PC-9 (cell line): ENCODE measurements around the gene MEF2C. TPM values are rescaled to one million over a fixed set of nuclear protein-coding genes. Genes with fewer than 3 reads are reported as not detected.

Experiments used
- BruUV-seq: library from RNA; stranded (reverse); fragments of 400-500 nt; replicated peaks from 2 replicates; lab custom pipeline; 2021; lab: Mats Ljungman, UMichigan
- CTCF ChIA-PET: fragments of 300-600 bp; sonication (Branson Sonifier 250); formaldehyde crosslinking; loops from one replicate; lab custom pipeline; 2022; ENCODE audit warnings: antibody characterized with exemption; lab: Charles Lee
- POLR2A ChIA-PET: fragments of 300-600 bp; sonication (Branson Sonifier 250); formaldehyde crosslinking; loops from one replicate; lab custom pipeline; 2022; ENCODE audit warnings: antibody characterized with exemption; ENCODE audit not compliant: unreplicated experiment; lab: Charles Lee
- DNase-seq, 2 experiments: peaks; one replicate each; pipeline versions ENCODE4 v3.0.0 to v3.0.0-alpha.2; 2015 to 2022; ENCODE audit warnings: mixed read lengths in 1 of 2
- H2AFZ ChIP-seq: fragments of 200-600 bp; sonication (generic); 2 replicates; pipeline ENCODE4 v1.8.1; 2017; ENCODE audit warnings: antibody characterized with exemption
- H3F3A ChIP-seq: fragments of 200-600 bp; sonication (generic); 2 replicates; pipeline ENCODE4 v1.8.1; 2017; ENCODE audit warnings: antibody characterized with exemption, mild to moderate bottlenecking, low read depth; ENCODE audit not compliant: insufficient read depth
- H3K27ac ChIP-seq: fragments of 200-600 bp; sonication (generic); 2 replicates; pipeline ENCODE4 v1.6.1; 2016; ENCODE audit warnings: mixed run types
- H3K27me3 ChIP-seq: fragments of 200-600 bp; sonication (generic); 2 replicates; pipeline ENCODE4 v1.6.1; 2016; ENCODE audit warnings: low read depth, mixed run types; ENCODE audit not compliant: insufficient read depth
- H3K36me3 ChIP-seq: fragments of 200-600 bp; sonication (generic); 2 replicates; pipeline ENCODE4 v1.6.1; 2016; ENCODE audit warnings: low read depth, mixed run types
- H3K4me1 ChIP-seq: fragments of 200-600 bp; sonication (generic); replicated peaks from 2 replicates; pipeline ENCODE4 v1.6.1; 2016; ENCODE audit warnings: mixed run types; ENCODE audit not compliant: insufficient read depth
- H3K4me2 ChIP-seq: fragments of 200-600 bp; sonication (generic); 2 replicates; pipeline ENCODE4 v1.6.1; 2017; ENCODE audit warnings: mixed run types
- H3K4me3 ChIP-seq: fragments of 200-600 bp; sonication (generic); 2 replicates; pipeline ENCODE4 v1.6.1; 2016; ENCODE audit warnings: mixed run types
- H3K79me2 ChIP-seq: fragments of 200-600 bp; sonication (generic); 2 replicates; pipeline ENCODE4 v1.6.1; 2017; ENCODE audit warnings: low read depth, mixed run types
- H3K9me2 ChIP-seq: fragments of 200-600 bp; sonication (generic); 2 replicates; pipeline ENCODE4 v1.8.1; 2017; ENCODE audit warnings: mild to moderate bottlenecking; ENCODE audit not compliant: insufficient read depth
- H3K9me3 ChIP-seq: fragments of 200-600 bp; sonication (generic); 2 replicates; pipeline ENCODE4 v1.8.1; 2016; ENCODE audit warnings: low read depth; ENCODE audit not compliant: insufficient read depth
- H4K20me1 ChIP-seq: fragments of 200-600 bp; sonication (generic); 2 replicates; pipeline ENCODE4 v1.8.1; 2017; ENCODE audit not compliant: insufficient read depth
- CTCF ChIP-seq: fragments of 200-600 bp; sonication (generic); conservative IDR thresholded peaks from 2 replicates; pipeline ENCODE4 v1.6.1; 2017; ENCODE audit warnings: mixed run types, antibody characterized with exemption, mild to moderate bottlenecking, moderate library complexity
- EZH2 ChIP-seq: fragments of 200-600 bp; sonication (generic); IDR thresholded peaks from 2 replicates; pipeline ENCODE4 v1.8.0; 2017; ENCODE audit warnings: antibody characterized with exemption, low read depth
- intact Hi-C: fragments of 100-400 bp; cut with micrococcal nuclease; formaldehyde crosslinking; loops from one replicate; pipeline ENCODE4 v1.10.0; 2022; ENCODE audit not compliant: unreplicated experiment
- total RNA-seq: library from RNA; stranded (reverse); gene quantifications from 2 replicates; pipeline ENCODE4 v1.2.3, GENCODE V29; 2021

Gene MEF2C
- total RNA-seq, 1 experiment from 2014 or later, result 2.5 TPM

- no peaks in the 10 kb centered on the region for H3K36me3 ChIP-seq
- peaks cover 7% of the 10 kb centered on the region for H3K4me1 ChIP-seq
- no peak overlapping the region for H3K27ac ChIP-seq
- H4K20me1 ChIP-seq, result no peaks in the 10 kb centered on the region
- H3K4me3 ChIP-seq, result no peak overlapping the region
- ChIA-PET CTCF (no interaction called here), POLR2A (no interaction called here)
- no peak for TF ChIP-seq CTCF
- intact Hi-C loops, result no loop called here
- no peaks in the 10 kb centered on the region for H3K9me2 ChIP-seq
- BruUV-seq, result no TSS peak
- DNase-seq, result no peak
- no peak overlapping the region for H3K4me2 ChIP-seq
- H3K27me3 ChIP-seq, result no peaks in the 10 kb centered on the region
- H3K79me2 ChIP-seq, result no peaks in the 10 kb centered on the region
- H2AFZ ChIP-seq, result no peak overlapping the region
- H3F3A ChIP-seq, result no peaks in the 10 kb centered on the region; the same call in 1 of the 2 replicates
- H3K9me3 ChIP-seq, result no peaks in the 10 kb centered on the region
Measured at GRCh38 chr5:88886252-88886651, 3.3 kb upstream of the MEF2C start.

GRCh38 chr5:88885002-88885401, 2.0 kb upstream of the MEF2C start:
- Histone ChIP-seq H3K9me2 (no peaks in the 10 kb centered on the region), H2AFZ (no peak overlapping the region), H3K9me3 (no peaks in the 10 kb centered on the region), H3F3A (no peaks in the 10 kb centered on the region; the same call in 1 of the 2 replicates), H4K20me1 (no peaks in the 10 kb centered on the region), H3K27ac (no peak overlapping the region), H3K4me3 (peak overlapping the region; percentile 87; the same call in 1 of the 2 replicates), H3K79me2 (no peaks in the 10 kb centered on the region), H3K4me2 (peak overlapping the region; percentile 97), H3K27me3 (no peaks in the 10 kb centered on the region), H3K36me3 (no peaks in the 10 kb centered on the region), H3K4me1 (peaks cover 7% of the 10 kb centered on the region)
- ChIA-PET POLR2A (no interaction called here), CTCF (interaction anchor here (0.7 kb wide), 1 partner anchor 875 kb away, joined by 7 read pairs; no protein-coding TSS in a partner anchor)
- TF ChIP-seq EZH2 (no peak), CTCF (no peak)
- intact Hi-C loops, result no loop called here
- DNase-seq, result no peak
- BruUV-seq, result no TSS peak

- H3K4me3 ChIP-seq, result peak overlapping the region; percentile 87
- ChIA-PET POLR2A (no interaction called here), CTCF (interaction anchor here (0.7 kb wide), 1 partner anchor 875 kb away, joined by 7 read pairs; no protein-coding TSS in a partner anchor)
- intact Hi-C loops, result loop anchor here (1.0 to 5.0 kb wide), 2 partner anchors 97 to 155 kb away; no protein-coding TSS in a partner anchor
- no peaks in the 10 kb centered on the region for H3K9me3 ChIP-seq
- no peaks in the 10 kb centered on the region; the same call in 1 of the 2 replicates for H3F3A ChIP-seq
- no peak overlapping the region for H3K27ac ChIP-seq
- no peaks in the 10 kb centered on the region for H3K9me2 ChIP-seq
- H3K4me1 ChIP-seq, result peaks cover 7% of the 10 kb centered on the region
- H3K27me3 ChIP-seq, result no peaks in the 10 kb centered on the region
- peak overlapping the region; percentile 97 for H3K4me2 ChIP-seq
- H3K79me2 ChIP-seq, result no peaks in the 10 kb centered on the region
- no peak for DNase-seq
- no peaks in the 10 kb centered on the region for H4K20me1 ChIP-seq
- no TSS peak for BruUV-seq
- no peak for TF ChIP-seq CTCF
- no peak for TF ChIP-seq EZH2
- no peaks in the 10 kb centered on the region for H3K36me3 ChIP-seq
- peak overlapping the region; percentile 81 for H2AFZ ChIP-seq
Measured at GRCh38 chr5:88884608-88884877, 1.6 kb upstream of the MEF2C start.
